A673 (cell line): Measurements from ENCODE around the gene AGAP2. TPM values are rescaled to one million over a fixed set of nuclear protein-coding genes. Genes with fewer than 3 reads are reported as not detected.

Experiments used
- BruUV-seq: library from RNA; stranded (reverse); fragments of 400-500 nt; replicated peaks from 2 replicates; lab custom pipeline; 2021; lab: Mats Ljungman, UMichigan
- CTCF ChIA-PET: fragments of 300-600 bp; sonication (Branson Sonifier 250); formaldehyde crosslinking; loops from one replicate; lab custom pipeline; 2022; ENCODE audit warnings: antibody characterized with exemption; lab: Charles Lee
- POLR2A ChIA-PET: fragments of 300-600 bp; sonication (Branson Sonifier 250); formaldehyde crosslinking; loops from one replicate; lab custom pipeline; 2022; ENCODE audit warnings: antibody characterized with exemption; ENCODE audit not compliant: low non-redundant PET; lab: Charles Lee
- DNase-seq: peaks from one replicate; pipeline ENCODE4 v3.0.0-alpha.2; 2015; ENCODE audit warnings: low spot score
- H3K27ac ChIP-seq: fragments of 200-600 bp; sonication (generic); 2 replicates; pipeline ENCODE4 v1.5.1; 2016; ENCODE audit warnings: mixed run types, low read depth, mild to moderate bottlenecking, mixed read lengths, antibody characterized with exemption, low read length; ENCODE audit not compliant: poor library complexity, severe bottlenecking
- H3K27me3 ChIP-seq: fragments of 200-600 bp; sonication (generic); replicated peaks from 2 replicates; pipeline ENCODE4 v1.6.1; 2017; ENCODE audit warnings: mixed run types, low read depth, mild to moderate bottlenecking, mixed read lengths, antibody characterized with exemption, low read length; ENCODE audit not compliant: insufficient read depth, poor library complexity
- H3K36me3 ChIP-seq: fragments of 200-600 bp; sonication (generic); 2 replicates; pipeline ENCODE4 v1.6.1; 2016; ENCODE audit warnings: mixed run types, mild to moderate bottlenecking, mixed read lengths, antibody characterized with exemption, low read length; ENCODE audit not compliant: insufficient read depth, poor library complexity, severe bottlenecking
- H3K4me1 ChIP-seq: fragments of 200-600 bp; sonication (generic); 2 replicates; pipeline ENCODE4 v1.6.1; 2017; ENCODE audit warnings: mixed run types, mild to moderate bottlenecking, mixed read lengths, antibody characterized with exemption, low read length; ENCODE audit not compliant: insufficient read depth, poor library complexity, severe bottlenecking
- H3K4me3 ChIP-seq: fragments of 200-600 bp; sonication (generic); 2 replicates; pipeline ENCODE4 v1.5.1; 2016; ENCODE audit warnings: low read depth, mixed run types, mild to moderate bottlenecking, mixed read lengths, low read length; ENCODE audit not compliant: poor library complexity, severe bottlenecking
- H3K9me3 ChIP-seq: fragments of 200-600 bp; sonication (generic); 2 replicates; pipeline ENCODE4 v1.6.1; 2016; ENCODE audit warnings: mixed run types, low read depth, mild to moderate bottlenecking, mixed read lengths, antibody characterized with exemption, low read length; ENCODE audit not compliant: poor library complexity, severe bottlenecking
- EZH2 ChIP-seq: fragments of 200-600 bp; sonication (generic); IDR thresholded peaks from 2 replicates; pipeline ENCODE4 v1.6.1; 2017; ENCODE audit warnings: borderline replicate concordance, low read depth, mild to moderate bottlenecking, mixed read lengths, antibody characterized with exemption, low read length; ENCODE audit not compliant: poor library complexity, severe bottlenecking
- intact Hi-C: fragments of 100-400 bp; cut with micrococcal nuclease; formaldehyde crosslinking; loops from one replicate; pipeline ENCODE4 v1.10.0; 2022; ENCODE audit not compliant: unreplicated experiment
- total RNA-seq: library from RNA; stranded (reverse); gene quantifications from 2 replicates; pipeline ENCODE4 v1.2.3, GENCODE V29; 2021
- TF ChIP-seq, protein P1 (sequence below): fragments of 300-800, 200-600 bp; sonication (generic); conservative IDR thresholded peaks from 2 replicates; pipeline ENCODE4 v1.5.1; 2017; ENCODE audit warnings: low read depth, mild to moderate bottlenecking, antibody characterized with exemption, low read length, moderate library complexity, mixed read lengths

Gene AGAP2
- total RNA-seq, 1 experiment from 2014 or later: 4.0 TPM

DNA sequence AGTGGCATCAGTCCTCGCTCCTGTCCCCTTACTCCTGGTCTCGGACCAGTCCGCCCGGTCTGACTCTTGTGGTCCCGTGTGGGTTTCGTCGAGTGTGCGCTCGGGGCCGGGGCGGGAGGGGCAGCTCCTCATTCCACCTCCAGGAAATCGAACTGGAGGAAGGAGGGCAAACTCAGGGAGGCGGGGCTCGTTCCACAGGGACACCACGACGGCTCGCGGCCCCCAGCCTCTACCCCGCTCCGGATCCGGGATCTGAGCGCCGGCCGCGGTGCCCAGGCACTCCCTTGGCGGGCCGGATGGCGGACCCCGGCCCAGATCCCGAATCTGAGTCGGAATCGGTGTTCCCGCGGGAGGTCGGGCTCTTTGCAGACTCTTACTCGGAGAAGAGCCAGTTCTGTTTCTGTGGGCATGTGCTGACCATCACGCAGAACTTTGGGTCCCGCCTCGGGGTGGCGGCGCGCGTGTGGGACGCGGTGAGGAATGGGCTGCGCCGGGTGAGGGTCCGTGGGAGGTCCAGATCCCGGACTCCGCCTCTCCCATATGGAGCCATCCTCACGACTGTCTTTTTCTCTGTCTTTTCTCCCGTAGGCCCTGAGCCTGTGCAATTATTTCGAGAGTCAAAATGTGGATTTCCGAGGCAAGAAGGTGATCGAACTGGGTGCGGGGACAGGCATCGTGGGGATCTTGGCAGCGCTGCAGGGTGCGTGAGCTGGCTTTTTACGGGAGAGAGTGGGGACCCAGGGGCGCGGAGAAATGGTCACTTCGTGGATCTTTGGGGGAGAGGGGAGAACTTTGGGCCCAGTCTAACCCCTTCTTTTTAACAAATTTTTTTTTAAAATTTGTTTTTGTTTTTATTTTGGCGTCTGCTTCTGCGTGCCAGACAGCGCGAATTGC lies 34.1 kb upstream of the AGAP2 start, which contains the start of gene EEF1AKMT3:
Gene EEF1AKMT3, plus strand, starts transcription at position 186 of the 894 bp plus-strand sequence. Its CDS starts 111 bp downstream, at position 297.
- H3K27me3 ChIP-seq: no peaks in the 10 kb centered on the region
- peaks cover 6% of the 10 kb centered on the region for H3K36me3 ChIP-seq
- intact Hi-C loops: no loop called here
- peak within 1 kb of the TSS; percentile 63 for H3K4me3 ChIP-seq
- H3K27ac ChIP-seq: peak within 1 kb of the TSS; percentile 95
- H3K9me3 ChIP-seq: no peaks in the 10 kb centered on the region
- TSS peak; percentile 38 for BruUV-seq
- peaks cover 6% of the 10 kb centered on the region for H3K4me1 ChIP-seq
- peak; percentile 64 for DNase-seq
- ChIA-PET CTCF (interaction anchor here (0.8 kb wide), 1 partner anchor 10 kb away, joined by 3 read pairs; the partner anchor contains the start of gene TSFM), POLR2A (no interaction called here)
- TF ChIP-seq EZH2: no peak
- TF ChIP-seq, protein P1, sequence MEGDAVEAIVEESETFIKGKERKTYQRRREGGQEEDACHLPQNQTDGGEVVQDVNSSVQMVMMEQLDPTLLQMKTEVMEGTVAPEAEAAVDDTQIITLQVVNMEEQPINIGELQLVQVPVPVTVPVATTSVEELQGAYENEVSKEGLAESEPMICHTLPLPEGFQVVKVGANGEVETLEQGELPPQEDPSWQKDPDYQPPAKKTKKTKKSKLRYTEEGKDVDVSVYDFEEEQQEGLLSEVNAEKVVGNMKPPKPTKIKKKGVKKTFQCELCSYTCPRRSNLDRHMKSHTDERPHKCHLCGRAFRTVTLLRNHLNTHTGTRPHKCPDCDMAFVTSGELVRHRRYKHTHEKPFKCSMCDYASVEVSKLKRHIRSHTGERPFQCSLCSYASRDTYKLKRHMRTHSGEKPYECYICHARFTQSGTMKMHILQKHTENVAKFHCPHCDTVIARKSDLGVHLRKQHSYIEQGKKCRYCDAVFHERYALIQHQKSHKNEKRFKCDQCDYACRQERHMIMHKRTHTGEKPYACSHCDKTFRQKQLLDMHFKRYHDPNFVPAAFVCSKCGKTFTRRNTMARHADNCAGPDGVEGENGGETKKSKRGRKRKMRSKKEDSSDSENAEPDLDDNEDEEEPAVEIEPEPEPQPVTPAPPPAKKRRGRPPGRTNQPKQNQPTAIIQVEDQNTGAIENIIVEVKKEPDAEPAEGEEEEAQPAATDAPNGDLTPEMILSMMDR: no peak

DNA sequence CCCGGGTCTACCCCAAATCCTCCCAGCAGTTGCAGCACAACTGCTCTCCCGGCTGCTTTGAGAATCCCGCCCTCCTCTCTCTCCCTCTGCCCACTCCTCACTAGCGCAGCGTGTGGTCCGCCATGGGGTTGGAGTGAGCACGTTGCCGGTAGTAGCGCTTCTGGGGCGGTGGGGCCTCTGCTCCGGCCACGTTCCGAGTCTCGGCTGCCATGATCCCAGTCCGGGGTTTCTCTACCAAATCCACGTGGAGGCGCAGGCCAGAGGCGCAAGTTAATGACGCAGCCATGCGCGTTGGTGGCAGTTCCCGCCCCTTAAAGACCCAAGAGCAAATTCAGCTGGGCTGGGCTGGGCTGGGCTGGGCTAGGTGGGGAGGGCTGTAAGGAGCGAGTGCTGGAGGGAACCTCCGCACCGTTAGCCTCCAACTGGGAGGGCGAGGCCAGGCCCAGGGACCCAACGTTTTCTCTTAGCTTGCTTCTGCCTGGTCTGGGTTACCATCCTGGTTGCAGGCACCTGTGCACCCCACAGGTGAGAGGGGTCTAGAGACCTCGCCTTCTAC lies 33.4 kb upstream of the AGAP2 start, which contains the start of gene METTL1:
Gene METTL1, minus strand, starts transcription at position 233 of the 556 bp plus-strand sequence. Its CDS starts 22 bp downstream, at position 211.
- Histone ChIP-seq H3K27me3 (no peaks in the 10 kb centered on the region), H3K27ac (peak within 1 kb of the TSS; percentile 95), H3K4me3 (peak within 1 kb of the TSS; percentile 63), H3K4me1 (peaks cover 13% of the 10 kb centered on the region), H3K9me3 (no peaks in the 10 kb centered on the region), H3K36me3 (peaks cover 6% of the 10 kb centered on the region)
- TF ChIP-seq EZH2: no peak
- TF ChIP-seq, protein P1: no peak
- ChIA-PET POLR2A (interaction anchor here (0.6 kb wide), 1 partner anchor 139 kb away, joined by 8 read pairs; the partner anchor contains the start of gene B4GALNT1), CTCF (interaction anchor here (0.6 to 0.8 kb wide), 2 partner anchors 11 to 15 kb away, joined by 3 to 4 read pairs; partner anchors contain the start of gene TSFM)
- peak; percentile 99 for DNase-seq
- BruUV-seq: no TSS peak
- intact Hi-C loops: no loop called here

DNA sequence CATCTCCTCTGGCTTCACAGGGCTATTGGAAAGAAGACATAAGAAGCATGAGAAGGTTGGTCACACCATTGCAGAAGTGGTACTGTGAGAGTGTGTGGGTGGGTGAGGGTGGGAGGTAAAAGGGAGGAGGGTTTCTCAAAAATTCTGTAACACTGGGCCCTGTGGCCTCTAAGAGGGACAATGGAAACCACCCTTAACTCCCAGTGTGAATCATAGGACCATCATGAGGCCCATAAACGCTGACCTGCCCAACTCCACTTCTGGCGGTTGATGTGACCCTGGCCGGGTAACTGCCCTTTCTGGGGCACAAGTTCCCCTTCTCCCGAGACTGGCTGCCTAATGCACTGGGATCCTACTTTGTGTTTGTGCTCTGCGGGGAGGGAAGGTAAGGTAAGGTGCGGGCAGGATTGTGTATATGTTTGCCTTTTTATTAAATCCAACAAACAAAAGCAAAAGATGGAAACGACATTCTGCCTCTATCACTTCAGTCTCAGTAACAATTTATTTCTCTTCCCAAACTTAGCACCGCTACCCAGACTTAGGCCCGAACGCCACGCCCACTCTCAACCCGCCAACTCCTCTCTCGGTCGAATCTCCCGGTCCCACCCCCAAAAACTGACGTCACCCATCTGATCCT lies 32.8 kb upstream of the AGAP2 start:
- peak overlapping the region; percentile 95 for H3K27ac ChIP-seq
- peak; percentile 98 for DNase-seq
- TF ChIP-seq, protein P1: no peak
- TF ChIP-seq EZH2: no peak
- peaks cover 4% of the 10 kb centered on the region for H3K27me3 ChIP-seq
- BruUV-seq: TSS peak; percentile 75
- H3K4me1 ChIP-seq: peaks cover 18% of the 10 kb centered on the region
- ChIA-PET POLR2A (interaction anchor here (0.6 kb wide), 1 partner anchor 138 kb away, joined by 8 read pairs; the partner anchor contains the start of gene B4GALNT1), CTCF (interaction anchor here (0.6 kb wide), 1 partner anchor 14 kb away, joined by 4 read pairs; no protein-coding TSS in a partner anchor)
- no peaks in the 10 kb centered on the region for H3K9me3 ChIP-seq
- H3K4me3 ChIP-seq: peak overlapping the region; percentile 63
- H3K36me3 ChIP-seq: peaks cover 6% of the 10 kb centered on the region
- intact Hi-C loops: no loop called here
